HUES6 (cell line): ENCODE data around the gene PTPN4.

Source experiments
- H3K27ac ChIP-seq: 2 replicates; pipeline ENCODE4 v1.7.0; 2013; ENCODE audit warnings: low read depth, mild to moderate bottlenecking, low read length, inconsistent platforms
- H3K27me3 ChIP-seq: 2 replicates; pipeline ENCODE4 v1.6.1; 2013; ENCODE audit warnings: low read length; ENCODE audit not compliant: control insufficient read depth, insufficient read depth
- H3K36me3 ChIP-seq: 2 replicates; pipeline ENCODE4 v1.6.1; 2013; ENCODE audit warnings: low read length; ENCODE audit not compliant: control insufficient read depth, insufficient read depth
- H3K4me1 ChIP-seq: 2 replicates; pipeline ENCODE4 v1.6.1; 2013; ENCODE audit warnings: low read length; ENCODE audit not compliant: control insufficient read depth, insufficient read depth
- H3K4me3 ChIP-seq: 2 replicates; pipeline ENCODE4 v1.5.1; 2013; ENCODE audit warnings: low read depth, low read length
- H3K9ac ChIP-seq: one replicate; pipeline ENCODE4 v1.6.1; 2013; ENCODE audit warnings: mild to moderate bottlenecking, low read length
- H3K9me3 ChIP-seq: 2 replicates; pipeline ENCODE4 v1.6.1; 2013; ENCODE audit warnings: low read depth, low read length; ENCODE audit not compliant: control insufficient read depth, insufficient read depth

Gene PTPN4

DNA sequence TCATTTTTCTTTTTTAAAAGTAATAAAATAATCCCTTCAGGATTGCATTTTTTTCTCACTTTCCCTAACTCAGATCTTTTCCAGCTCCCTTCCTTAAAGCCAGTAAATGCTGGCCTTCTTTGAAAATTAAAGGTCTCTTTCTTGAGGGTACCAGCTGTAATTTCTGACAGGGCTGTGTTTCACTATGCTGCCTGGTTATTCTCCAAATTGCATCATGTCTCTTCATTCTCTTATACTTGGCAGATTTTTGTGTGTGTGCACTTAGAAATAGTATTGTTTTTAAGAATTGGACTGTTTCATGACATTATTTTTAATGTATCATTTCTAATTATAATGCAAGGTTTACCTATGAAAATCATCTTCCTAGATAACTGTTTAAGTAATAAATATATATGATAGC lies 181.1 kb downstream of the PTPN4 start:
- Histone ChIP-seq H3K4me1 (no peaks in the 10 kb centered on the region), H3K9ac (no peak overlapping the region)

DNA sequence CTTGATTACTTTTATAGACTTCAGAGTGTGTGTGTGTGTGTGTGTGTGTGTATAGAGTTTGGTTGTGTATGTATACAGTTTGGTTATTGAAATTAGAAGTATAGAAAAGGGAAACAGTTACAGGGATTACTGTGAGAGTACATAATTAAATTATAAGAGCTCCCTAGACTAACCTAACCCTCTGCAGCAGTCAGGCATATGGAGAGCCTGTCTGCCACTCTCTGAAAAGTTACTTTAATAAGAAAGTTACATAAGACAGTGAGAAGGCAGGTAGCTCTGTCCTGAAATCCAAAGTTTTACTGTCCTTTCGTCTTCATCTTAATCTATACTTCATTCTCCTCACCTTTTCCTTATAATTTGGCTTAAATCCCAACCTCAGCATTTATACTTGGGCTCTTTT lies 181.7 kb downstream of the PTPN4 start:
- Histone ChIP-seq H3K27ac (no peak overlapping the region), H3K4me1 (no peaks in the 10 kb centered on the region), H3K36me3 (peaks cover 23% of the 10 kb centered on the region), H3K4me3 (no peak overlapping the region), H3K9me3 (no peaks in the 10 kb centered on the region), H3K9ac (no peak overlapping the region), H3K27me3 (no peaks in the 10 kb centered on the region)

More for the DNA sequence above, 181.1 kb downstream of the PTPN4 start:
- no peak overlapping the region for H3K4me3 ChIP-seq
- no peak overlapping the region for H3K27ac ChIP-seq
- no peaks in the 10 kb centered on the region for H3K9me3 ChIP-seq
- H3K27me3 ChIP-seq, result no peaks in the 10 kb centered on the region
- peaks cover 22% of the 10 kb centered on the region for H3K36me3 ChIP-seq

DNA sequence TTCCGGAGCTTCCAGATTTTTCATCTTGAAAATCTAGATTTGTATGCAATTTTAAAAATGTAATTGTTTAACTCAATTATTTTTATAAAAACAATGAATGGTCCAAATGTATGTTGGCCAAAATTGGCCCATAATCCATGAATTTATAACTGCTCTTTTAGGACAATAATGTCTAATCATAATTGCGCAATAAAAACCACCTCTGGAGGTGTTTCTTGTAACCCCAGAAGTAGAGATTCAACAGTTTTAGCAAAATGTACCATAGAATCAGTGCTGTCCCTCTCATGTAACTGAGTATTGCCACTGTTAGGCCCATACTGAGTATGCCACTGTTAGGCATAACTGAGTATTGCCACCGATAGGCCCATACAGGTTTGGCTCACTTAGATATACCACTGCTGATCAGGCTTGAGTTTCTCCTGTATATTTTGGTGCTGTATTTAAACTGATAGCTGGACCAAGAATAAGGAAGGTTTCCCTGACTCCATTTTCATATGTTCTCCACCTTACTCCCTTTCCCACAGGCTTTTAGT lies 182.3 kb downstream of the PTPN4 start:
- H3K27me3 ChIP-seq, result no peaks in the 10 kb centered on the region
- no peak overlapping the region for H3K4me3 ChIP-seq
- no peaks in the 10 kb centered on the region for H3K9me3 ChIP-seq
- peaks cover 23% of the 10 kb centered on the region for H3K36me3 ChIP-seq
- no peak overlapping the region for H3K27ac ChIP-seq
- H3K9ac ChIP-seq, result no peak overlapping the region
- no peaks in the 10 kb centered on the region for H3K4me1 ChIP-seq

DNA sequence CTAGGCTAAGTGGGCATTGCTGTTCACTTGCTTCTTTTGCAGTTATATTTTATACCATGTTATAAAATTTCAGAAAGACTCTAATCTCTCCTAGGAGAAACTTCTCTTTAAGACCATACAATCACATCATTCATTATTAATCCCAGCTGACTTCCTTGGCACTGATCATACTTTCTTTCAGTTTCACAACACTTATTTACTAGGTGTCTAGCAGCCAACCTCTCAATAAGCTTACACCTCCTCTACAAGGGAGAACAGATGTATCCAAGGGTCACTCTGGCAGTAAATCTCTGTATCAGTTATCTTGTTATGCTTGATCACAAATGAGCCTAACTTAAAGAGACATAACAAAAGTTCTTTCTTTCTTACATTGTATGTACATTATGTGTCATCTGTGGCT lies 183.3 kb downstream of the PTPN4 start:
- Histone ChIP-seq H3K27ac (no peak overlapping the region), H3K9me3 (no peaks in the 10 kb centered on the region), H3K9ac (no peak overlapping the region)

DNA sequence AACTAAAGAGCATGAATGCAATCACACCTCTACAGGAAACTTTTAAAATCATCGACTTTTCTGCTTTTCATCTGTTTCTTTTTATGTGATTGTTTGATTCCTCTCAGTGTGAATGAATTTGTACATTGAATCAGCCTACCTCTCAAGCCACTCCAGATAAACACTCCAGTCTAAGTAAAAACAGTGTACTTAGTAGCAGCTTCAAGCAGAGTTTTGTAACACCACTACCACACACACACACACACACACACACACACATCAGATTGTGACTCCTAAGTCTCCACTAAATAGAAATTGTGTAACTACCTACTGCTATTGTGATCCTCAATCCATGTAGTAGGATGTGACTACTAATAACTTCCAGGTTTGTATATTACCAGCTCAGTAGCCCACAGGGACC lies 187.8 kb downstream of the PTPN4 start:
- Histone ChIP-seq H3K4me1 (no peaks in the 10 kb centered on the region), H3K4me3 (no peak overlapping the region), H3K27ac (no peak overlapping the region), H3K36me3 (peaks cover 46% of the 10 kb centered on the region), H3K9ac (no peak overlapping the region), H3K27me3 (no peaks in the 10 kb centered on the region), H3K9me3 (no peaks in the 10 kb centered on the region)

More for the DNA sequence above, 183.3 kb downstream of the PTPN4 start:
- Histone ChIP-seq H3K27me3 (no peaks in the 10 kb centered on the region), H3K36me3 (peaks cover 22% of the 10 kb centered on the region), H3K4me1 (no peaks in the 10 kb centered on the region), H3K4me3 (no peak overlapping the region)

DNA sequence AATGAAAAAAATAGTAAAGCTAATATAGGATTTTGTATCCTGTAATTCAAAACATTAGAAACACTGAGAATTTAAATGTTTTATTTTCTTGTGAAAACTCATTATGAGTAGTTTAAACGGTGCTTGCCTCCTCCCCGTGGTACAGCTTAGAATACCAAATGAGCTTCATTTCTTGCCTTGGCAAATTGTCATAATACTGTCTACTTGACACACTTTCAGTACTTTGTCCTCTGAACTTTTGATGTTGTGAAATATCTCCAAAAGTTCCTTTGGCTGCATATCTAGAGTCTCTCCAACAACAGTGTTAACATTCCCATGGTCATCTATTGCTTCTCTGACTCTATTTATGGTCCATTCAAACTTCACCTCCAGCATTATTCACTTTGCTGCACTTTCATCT lies 191.2 kb downstream of the PTPN4 start:
- H3K9ac ChIP-seq, result no peak overlapping the region
- peaks cover 69% of the 10 kb centered on the region for H3K36me3 ChIP-seq
- no peaks in the 10 kb centered on the region for H3K9me3 ChIP-seq
- no peak overlapping the region for H3K27ac ChIP-seq
- H3K4me1 ChIP-seq, result no peaks in the 10 kb centered on the region
- no peaks in the 10 kb centered on the region for H3K27me3 ChIP-seq
- no peak overlapping the region for H3K4me3 ChIP-seq

DNA sequence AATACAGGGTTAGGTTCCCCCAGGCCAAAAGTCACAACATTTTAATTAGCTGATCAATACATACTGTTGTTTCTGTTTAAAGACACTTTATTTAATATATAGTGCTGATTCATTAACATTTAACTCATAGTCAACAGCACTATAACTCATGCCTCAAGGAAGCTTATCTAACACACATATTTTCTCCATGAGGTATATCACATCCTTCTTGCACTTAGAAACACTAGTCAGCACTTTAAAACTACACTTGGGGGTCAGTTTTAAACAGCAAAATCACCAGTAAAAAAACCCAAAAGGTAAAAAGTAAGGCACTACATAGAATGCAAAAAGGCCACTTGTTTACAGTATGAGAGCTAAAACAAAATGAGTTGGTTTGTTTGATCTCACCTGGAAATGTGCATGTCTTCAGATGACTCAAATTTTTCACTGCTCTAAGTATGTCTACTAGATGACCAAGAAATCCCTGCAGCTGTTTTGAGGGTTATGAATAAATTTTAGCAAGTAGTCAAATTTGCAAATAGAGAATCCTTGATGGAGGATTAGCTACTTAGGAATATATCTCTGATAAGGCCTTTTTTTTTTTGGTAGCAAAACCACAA lies 199.0 kb downstream of the PTPN4 start:
- Histone ChIP-seq H3K36me3 (peaks cover 60% of the 10 kb centered on the region), H3K4me1 (peaks cover 9% of the 10 kb centered on the region), H3K9me3 (peaks cover 14% of the 10 kb centered on the region), H3K4me3 (no peak overlapping the region), H3K27me3 (no peaks in the 10 kb centered on the region), H3K9ac (no peak overlapping the region), H3K27ac (no peak overlapping the region)

DNA sequence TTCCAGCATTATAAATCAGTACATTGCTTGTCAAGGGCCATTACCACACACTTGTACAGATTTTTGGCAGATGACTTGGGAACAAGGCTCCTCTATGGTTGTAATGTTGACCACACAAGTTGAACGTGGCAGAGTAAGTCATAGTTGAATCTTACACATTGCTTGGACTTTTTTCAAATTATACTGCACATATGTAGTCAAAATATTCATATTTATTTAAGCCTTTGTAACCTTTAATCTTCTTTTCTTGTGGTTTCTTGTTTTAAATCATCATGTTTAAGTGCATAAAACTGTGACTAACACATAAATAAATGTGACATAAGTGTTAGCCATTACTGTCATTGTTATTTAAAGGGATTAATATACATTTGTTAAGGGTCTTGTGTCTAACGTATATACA lies 201.1 kb downstream of the PTPN4 start:
- H3K27me3 ChIP-seq, result no peaks in the 10 kb centered on the region
- H3K9ac ChIP-seq, result no peak overlapping the region
- peaks cover 14% of the 10 kb centered on the region for H3K9me3 ChIP-seq
- H3K4me3 ChIP-seq, result no peak overlapping the region
- no peak overlapping the region; the same call in 1 of the 2 replicates for H3K27ac ChIP-seq
- peaks cover 9% of the 10 kb centered on the region for H3K4me1 ChIP-seq
- H3K36me3 ChIP-seq, result peaks cover 61% of the 10 kb centered on the region

DNA sequence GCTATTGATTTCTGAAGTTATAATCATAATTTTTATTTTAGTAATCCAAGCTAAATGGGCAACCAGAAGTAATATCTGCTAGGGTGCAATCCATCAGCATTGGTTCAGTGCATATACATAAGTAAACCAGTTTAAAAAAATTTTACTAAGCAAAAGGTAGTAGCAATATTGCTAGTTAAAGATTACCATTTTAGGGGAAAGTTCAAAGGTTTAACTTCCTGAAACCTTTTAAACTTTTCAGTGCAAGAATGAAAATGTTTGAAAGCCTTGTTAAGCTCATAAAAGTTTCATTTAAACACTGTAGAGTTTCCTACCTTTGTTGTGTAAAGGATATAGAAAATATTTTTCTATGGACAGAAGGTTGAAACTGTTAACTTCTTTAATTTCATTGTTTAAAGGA lies 222.2 kb downstream of the PTPN4 start:
- Histone ChIP-seq H3K27me3 (no peaks in the 10 kb centered on the region), H3K9me3 (no peaks in the 10 kb centered on the region), H3K4me3 (no peak overlapping the region), H3K4me1 (no peaks in the 10 kb centered on the region), H3K36me3 (peaks cover 5% of the 10 kb centered on the region; the same call in 1 of the 2 replicates), H3K27ac (no peak overlapping the region), H3K9ac (no peak overlapping the region)

DNA sequence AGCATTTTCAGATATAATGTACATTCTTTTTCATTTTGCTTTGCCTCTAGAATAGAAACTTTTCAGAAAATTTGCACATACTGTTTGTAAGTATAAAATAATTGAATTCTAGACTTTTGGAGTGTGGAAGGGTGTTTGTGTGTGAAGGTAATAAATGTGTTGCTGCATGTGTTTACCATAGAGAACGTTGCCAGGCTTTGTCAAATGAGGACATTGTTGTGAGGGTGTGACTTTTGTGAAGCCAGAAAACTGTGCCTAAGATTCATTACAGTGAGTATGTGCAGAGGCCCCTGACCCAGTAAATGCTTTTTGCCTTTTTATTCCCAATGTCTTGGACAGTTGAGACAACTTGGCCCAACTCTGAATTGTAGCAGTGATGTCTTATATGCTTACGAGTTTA lies 222.8 kb downstream of the PTPN4 start:
- no peaks in the 10 kb centered on the region for H3K4me1 ChIP-seq

DNA sequence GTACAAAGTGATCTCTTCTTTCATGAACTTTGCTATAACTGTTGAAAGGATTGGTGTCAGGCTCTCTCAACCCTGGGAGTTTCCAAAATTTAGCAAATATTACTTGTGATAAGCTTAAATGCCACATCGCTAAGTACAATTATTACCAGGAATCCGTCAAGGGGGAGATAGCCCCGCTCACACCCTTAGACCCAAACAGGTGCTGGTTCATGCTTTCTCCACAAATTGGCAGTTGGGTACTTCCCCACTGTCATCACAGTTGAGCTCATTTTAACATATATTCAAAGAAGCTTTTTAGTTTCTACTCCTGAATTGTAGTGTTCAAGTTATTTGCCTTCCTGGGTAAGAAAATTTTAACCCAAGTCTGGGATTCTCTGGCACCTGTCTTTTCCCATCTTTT lies 223.4 kb downstream of the PTPN4 start:
- H3K9me3 ChIP-seq, result peaks cover 3% of the 10 kb centered on the region; the same call in 1 of the 2 replicates
- H3K36me3 ChIP-seq, result no peaks in the 10 kb centered on the region
- H3K27ac ChIP-seq, result no peak overlapping the region
- H3K27me3 ChIP-seq, result no peaks in the 10 kb centered on the region
- H3K4me1 ChIP-seq, result no peaks in the 10 kb centered on the region
- no peak overlapping the region for H3K9ac ChIP-seq
- no peak overlapping the region for H3K4me3 ChIP-seq

More for the DNA sequence above, 222.8 kb downstream of the PTPN4 start:
- Histone ChIP-seq H3K9me3 (no peaks in the 10 kb centered on the region), H3K27ac (no peak overlapping the region), H3K4me3 (no peak overlapping the region), H3K36me3 (peaks cover 2% of the 10 kb centered on the region; the same call in 1 of the 2 replicates), H3K27me3 (no peaks in the 10 kb centered on the region), H3K9ac (no peak overlapping the region)
